GM21528 (cell line): ENCODE results near the gene TRPV4.
A peak's percentile ranks its signal among the peaks of the same experiment; 100 is the strongest.
"Not testable (repeated sequence)": the region's sequence is repeated elsewhere in the genome, so short reads cannot be mapped to it uniquely, and the experiment has no call there.

Experiments
- ATAC-seq: cut with Tn5 transposase; IDR thresholded peaks from one replicate; pipeline ENCODE4 v1.9.1; 2021; ENCODE audit warnings: mild to moderate bottlenecking, moderate library complexity; ENCODE audit not compliant: unreplicated experiment, low FRiP score

Gene TRPV4

DNA sequence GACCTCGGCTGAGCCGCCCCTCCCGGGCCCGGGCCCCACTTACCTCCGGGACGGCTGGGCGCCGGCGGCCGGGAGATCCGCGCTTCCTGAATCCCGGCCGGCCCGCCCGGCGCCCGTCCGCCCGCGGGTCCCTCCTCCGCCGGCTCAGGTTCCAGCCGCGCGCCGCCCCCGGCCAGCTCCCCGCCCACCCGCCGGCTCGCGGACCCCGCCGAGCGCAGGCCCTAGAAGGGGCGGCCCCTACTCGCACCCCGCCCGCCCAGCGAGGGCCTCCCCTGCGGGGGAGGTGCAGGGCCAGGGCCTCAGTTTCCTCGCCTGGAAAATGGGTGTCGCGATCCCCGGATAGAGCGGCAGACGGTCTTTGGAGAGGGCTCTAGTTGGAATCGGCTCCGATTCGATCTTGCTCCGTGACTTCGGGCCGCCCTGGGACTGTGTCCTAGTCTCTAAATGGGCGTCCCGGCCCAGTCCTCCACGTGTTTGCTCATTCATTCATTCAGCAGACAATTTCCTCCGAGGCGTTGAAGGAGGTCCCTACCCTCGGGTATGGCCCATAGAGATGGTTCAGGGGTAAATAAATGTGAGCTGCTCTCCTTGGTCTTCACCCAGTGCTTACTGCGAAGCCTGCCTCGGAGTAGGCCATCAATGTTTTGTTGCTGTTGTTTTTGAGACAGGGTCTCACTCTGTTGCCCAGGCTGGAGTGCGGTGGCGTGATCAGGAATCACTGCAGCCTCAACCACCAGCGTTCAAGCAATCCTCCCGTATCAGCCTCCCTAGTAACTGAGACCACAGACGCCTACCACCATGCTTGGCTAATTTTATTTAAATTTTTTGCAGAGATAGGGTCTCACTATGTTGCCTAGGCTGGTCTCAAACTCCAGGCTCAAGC is at the start of gene TRPV4:
TSS of gene TRPV4 (minus strand) at position 92 of the 883 bp plus-strand sequence. CDS start 18,602 bp downstream, outside the sequence.
- no peak for ATAC-seq

DNA sequence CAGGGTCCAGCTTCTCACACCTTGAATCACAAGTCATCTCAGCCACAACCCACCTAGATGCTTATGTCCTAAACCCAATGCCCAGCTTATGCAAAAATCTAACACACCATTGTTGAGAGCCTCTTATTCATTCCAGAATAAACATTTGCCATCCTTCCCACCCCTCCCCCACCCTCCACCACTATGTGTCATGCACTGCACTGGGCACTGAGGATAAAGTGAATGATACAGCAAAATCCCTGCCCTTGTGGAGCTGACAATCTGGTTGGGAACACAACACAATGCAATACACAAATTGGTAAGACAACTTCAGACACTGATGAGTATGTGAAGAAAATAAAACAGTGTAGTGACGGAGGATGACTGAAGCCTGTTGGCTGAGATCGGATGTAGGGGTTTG is 48.6 kb upstream of the TRPV4 start:
- no peak for ATAC-seq

DNA sequence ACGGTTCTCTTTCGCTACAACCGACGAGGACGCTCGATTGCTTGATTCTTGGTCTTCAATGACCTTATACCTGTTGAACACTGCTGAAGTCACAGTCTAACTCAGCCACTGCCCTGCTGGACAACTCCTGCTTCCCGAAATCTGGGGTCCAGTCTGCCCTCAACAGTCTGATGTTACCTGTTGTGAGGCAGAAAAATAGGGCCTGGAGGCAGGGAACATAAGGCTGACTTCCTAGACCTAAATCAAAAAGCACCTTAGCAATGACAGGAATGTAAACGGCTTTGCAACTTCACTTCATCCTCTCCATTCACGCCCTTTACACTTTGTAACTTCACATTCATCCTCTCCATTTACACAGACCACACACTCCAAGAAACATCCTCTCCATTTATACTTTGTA is 47.7 kb upstream of the TRPV4 start:
- no peak for ATAC-seq

DNA sequence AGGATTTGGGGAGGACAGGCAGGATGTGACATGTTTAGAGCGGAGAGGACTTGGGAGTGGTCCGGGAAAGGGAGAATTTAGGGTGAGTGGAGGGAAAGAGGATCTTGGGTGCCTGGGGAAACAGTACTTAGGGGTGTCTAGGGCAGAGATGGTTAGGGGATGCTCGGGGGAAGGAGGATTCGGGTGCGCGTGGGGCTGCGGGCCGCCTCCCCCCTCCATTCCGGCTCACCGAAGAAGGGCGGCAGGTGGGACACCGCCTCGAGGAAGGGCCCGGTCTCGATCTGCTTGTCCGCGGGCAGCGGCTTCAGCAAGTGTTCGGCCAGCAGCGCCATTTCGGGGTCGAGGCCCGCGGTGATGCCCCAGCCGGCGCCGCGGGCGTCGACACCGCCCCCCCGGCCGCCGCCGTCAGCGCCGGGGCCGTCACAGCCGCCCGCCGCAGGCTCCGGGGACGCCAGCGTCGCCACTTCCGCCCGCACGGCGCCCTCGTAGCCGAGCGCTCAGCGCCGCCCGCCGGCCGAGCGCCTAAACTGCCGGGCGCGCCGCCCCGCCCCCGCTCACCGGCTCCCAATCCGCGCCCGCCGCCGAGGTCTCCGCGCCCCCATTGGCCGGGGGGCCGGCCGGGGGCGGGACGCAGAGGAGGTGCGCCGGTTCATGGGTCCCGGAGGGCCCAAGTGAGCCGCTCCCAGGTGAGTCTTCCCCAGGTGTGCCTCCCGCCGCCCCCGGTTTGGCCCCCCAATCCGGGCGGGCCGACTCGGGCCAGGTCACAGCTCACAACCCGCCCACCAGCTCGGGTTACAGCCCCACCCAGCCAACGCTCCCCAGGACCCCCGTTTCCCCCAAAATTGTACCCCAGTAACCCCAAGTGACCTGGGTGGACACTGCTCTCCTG is 47.1 kb upstream of the TRPV4 start, which contains the start of gene GLTP:
TSS of gene GLTP (minus strand) at position 499 of the 889 bp plus-strand sequence. CDS start at position 332, 167 bp downstream.
- peak; percentile 93 for ATAC-seq

DNA sequence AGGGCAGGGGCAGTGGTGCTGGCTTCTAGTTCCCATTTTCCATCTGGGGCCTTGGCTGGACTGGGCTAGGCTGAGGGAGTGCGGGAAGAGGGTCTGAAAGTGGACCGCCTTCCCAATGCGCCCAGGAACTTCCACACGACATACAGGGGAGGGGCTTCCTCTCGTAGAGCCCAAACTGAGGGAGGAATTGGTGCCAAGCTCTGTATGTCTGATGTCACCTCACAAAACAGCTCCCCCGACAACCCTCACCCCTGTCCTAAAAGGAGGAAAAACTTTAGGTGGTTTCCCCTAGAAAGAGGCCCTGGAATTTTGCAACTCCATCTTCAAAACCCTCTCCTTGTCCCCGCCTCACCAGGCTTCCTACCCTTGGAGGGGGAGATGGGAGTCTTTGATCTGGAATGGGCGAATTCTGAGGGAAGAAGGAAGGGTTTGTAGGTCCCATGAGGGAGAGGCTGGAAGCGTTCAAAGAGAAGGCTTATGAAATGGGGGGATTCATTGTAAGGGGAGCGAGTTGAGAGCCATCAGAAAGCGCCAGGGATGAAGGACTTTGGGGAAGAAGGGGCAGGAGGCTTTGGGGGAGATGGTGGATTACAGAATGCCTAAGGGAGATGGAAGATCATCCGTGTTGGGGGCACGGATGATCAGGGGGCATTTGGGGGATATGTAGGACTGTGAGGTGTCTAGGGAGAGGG is 46.3 kb upstream of the TRPV4 start:
- ATAC-seq = no peak

DNA sequence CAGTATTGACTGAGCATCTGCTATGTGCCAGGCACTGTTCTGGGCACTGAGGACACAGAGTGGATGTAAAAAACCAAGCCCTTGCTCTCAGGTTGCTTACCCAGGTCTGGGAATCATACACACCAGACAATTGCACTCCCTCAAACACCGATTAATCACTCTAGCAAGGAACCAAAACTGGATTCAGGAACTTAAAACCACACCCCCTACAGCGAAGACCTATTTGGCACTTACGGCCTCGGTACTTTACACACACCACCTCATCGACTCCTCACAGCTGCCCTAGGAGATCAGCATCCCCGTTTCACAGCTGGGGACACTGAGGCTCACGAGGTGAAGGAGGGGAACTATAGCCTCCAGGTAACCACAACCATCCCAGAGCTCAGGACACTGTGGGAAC is 45.6 kb upstream of the TRPV4 start:
- ATAC-seq = no peak

DNA sequence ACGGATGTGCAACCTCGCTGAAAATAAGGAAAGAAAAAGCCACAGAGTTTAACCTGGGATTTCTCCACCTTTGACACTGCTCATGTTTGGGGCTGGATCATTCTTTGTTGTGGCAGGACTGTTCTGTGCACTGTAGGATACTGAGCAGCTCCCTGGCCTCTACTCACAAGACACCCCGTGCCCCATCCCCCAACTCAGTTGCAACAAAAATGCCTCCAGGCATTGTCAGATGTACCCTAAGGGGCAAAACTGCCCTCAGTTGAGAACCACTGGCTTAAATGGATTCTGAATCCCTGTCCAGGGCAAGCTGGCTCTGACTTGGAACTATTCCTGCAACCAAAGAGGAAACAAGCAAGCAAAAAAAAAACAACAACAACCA is 45.0 kb upstream of the TRPV4 start:
- no peak for ATAC-seq

DNA sequence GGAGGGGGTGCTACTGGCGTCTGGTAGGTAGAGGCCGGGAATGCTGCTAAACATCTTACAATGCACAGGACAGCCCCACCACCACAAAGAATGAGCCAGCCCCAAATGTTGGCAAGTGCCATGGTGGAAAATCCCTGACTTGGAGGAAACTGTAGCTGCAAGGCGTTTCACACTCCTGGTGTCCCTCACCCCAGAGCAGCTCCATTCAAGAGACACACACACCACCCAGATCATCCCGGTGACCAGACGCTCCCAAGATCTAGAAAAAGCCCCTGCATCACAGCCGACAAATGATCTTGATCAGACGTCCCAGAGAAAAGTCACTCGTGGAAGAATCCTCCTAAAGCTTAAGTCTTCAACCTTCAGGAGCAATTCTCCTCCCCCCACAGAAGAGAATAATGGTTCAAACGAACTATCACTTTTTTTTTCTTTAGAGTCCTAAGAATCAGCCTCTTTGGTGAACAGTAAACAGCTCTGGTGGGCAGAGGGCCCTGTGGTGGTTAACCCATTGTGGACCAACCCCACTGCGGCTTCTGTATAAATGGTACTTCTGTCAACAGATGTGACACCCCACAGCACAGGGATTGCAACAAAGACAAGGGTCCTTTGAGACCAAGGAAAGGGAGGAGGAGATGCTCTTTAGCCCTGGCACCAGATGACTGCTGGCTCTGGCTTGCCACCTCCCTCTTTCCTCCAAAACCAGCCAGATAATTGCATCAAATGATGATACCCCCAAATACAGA is 44.5 kb upstream of the TRPV4 start:
- no peak for ATAC-seq

DNA sequence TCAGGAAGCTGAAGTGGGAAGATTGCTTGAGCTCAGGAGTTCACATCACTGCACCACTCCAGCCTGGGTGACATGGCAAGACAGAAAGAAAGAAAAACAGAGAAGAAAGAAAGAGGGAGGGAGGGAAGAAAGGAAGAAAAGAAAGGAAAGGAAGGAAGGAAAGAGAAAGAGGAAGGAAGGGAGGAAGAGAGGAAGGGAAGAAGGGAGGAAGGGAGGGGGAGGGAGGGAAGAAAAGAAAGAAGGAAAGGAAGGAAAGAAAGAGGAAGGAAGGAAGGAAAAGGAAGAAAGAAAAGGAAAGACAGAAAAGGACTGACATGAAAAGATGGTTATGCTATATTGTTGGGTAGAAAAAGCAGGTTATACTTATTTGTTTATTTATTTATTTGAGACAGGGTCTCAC is 43.2 kb upstream of the TRPV4 start:
- no peak for ATAC-seq

DNA sequence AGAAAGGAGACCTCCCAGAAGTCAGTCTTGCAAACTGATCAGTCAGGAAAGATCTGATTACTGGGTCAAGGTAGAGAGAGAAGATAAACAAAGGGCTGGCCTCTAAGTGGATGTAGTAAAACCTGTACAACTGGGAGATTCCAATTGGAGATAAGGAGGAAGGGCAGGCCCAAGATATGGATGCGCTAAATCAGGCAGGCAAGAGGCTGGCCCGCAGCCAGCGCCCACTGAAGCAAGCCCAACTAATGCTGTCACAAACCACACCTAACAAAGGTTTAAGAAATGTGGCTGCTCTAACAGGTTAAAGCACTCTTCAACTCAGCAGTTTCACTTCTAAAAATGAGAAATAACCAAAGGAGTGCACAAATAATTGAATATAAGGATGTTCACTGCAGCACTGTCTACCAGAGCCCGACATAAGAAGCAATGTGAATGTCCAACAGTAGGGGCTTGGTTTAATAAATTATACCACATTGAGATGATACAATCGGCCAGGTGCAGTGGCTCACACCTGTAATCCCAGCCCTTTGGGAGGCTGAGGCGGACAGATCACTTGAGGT is 42.5 kb upstream of the TRPV4 start:
- no peak for ATAC-seq

DNA sequence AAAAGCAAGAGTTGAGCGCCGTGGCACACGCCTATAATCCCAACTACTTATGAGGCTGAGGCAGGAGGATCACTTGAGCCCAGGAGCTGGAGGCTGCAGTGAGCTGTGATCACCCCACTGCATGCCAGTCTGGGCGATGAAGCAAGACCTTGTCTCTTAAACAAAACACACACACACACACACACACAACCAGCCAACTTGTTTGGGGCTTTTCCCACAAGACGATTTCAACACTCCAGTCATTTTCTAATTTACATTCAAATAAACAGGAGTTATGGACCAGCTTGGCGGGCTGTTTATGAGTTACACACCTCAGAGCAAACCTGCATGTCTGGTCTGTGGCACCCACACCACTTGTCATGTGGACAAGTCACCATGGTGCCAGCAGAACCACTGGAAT is 40.5 kb upstream of the TRPV4 start:
- ATAC-seq = no peak

DNA sequence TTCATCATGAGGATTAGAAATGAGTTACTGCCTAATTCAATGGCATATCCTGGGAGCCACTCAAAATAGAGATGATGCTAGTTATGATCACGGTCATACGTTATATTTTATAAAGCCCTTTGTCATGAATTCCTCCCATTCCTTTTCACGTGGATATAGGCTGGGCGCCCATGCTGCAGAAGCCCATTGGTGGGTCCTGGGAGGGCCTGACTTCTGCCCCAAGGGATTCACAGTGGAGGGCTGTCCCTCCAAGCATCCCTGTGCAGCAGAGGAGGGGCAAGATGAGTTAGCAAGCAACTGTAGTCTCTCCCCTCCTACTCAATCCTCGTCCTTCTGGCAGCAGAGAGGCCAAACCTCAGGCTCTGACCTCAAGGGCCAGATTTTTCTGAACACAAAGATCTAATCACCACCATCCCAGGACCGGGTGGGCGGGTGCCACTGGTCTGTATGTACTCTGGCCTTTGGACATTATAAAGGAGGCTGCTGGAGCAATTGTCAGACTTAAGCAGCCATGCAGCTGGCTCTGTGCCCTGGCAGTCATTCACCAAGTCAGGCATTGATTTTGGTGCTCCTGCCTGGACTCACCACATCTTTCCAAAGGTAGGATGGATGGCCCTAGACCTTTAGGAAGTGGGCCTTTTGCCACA is 38.6 kb upstream of the TRPV4 start:
- no peak for ATAC-seq

DNA sequence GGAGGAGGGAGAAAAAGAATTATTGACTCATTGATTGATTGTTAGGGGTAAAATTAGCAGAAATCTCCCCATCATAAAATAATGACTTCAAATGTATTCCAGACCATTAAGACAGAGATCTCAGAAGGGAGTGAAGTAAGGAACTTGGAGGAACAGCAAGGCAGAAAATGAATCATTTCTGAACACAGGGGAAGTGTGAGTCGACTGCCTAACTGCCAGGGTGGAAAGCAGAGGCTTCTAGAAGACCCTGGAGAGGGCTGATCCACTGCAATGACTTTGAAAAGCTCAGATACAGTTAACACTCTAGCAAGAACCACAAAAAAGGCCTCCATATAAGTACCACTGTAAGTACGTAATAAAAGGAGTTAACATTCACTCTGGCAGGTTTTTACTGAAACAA is 37.5 kb upstream of the TRPV4 start:
- no peak for ATAC-seq

DNA sequence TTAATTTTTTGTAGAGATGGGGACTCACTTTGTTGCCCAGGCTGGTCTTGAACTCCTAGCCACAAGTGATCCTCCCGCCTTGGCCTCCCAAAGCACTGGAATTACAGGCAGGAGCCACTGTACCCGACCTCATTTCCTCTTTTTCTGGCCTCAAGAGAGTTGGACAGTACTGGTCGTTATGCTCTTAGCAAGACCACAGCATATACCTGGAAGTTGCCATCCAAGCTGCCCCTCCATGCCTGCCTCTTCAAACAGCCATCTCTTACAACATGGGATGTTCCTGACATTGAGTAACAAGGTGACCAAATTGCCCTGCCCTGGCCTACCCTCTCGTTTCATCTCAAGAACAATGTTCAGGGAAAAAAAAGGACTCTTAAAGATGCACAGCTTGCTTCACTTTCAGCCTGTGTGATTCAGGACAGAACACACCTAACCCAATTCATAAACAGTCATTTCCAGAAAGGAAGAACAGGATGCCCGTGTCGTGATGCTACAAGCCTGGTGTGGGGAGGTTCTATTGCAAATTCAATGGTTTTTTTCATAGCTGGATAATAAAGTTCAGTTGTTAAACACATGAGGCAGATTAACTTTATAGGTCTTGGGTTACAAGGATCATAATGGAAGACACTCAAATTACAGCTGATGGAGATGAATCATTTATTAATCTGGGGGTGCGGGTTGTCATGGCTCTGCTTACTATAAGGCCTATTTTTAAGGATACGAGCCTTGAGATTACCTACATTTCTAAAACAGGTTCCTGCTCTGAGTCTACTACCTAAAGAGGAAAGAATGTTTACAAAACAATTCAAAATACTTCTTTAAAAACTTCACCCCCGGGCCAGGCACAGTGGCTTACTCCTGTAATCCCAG is 35.2 kb upstream of the TRPV4 start:
- no peak for ATAC-seq

DNA sequence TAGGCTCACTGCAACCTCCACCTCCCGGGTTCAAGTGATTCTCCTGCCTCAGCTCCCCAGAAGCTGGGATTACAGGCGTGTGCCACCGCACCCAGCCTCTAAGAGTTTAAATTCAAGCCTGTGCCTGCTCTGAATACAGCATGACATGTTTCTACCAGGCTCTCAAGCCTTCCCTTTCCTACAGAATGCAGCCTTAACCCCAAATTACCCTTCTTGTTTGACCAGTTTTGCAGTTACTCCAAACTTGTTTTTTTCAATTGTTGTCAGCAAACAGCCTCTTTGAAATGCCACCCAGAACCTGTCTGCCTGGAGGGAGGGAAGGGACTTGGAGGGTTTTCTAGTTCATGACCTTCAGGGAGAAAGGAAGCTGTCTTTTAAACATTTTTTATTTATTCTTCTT is 31.7 kb upstream of the TRPV4 start:
- ATAC-seq = no peak

DNA sequence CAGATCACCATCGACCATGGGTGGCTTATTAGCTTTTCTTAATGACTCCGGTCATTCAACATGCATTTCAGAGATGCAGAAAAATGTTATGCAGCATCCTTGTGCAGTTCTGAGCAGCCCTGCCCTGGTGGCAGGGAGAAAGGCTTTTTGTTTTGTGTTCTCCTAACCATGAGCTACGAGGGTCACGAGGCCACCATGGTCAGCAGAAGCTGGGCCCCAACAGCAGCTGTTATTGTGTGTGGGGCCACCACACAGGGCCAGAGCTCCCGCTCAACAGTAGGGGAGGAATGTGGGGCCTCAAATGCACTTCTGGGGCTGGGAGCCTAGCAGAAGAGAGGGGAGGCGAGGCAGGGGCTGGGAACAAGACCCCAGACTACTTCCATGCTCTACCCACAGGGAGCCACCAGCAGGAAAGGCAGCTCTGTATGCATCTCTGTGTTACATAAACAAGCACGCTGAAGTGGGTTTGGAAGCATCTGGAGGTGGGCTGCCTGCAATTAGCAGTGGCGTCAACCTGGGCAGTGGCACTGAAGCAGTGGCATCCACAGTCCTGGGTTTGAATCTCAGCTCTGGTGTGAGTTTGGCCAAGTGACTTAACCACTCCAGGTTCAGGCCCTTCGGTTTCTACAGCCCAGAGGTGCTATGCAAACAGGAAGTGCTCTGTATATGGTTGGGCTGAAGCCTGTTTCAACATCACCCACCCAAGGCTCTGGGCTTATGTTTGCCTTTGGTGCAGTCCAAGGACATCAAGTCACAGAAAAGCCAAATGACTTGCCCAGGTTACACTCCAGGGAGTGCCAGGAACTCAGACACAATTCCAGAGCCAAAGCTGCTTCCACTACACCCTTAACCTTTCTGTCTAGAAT is 30.9 kb upstream of the TRPV4 start:
- ATAC-seq = no peak

DNA sequence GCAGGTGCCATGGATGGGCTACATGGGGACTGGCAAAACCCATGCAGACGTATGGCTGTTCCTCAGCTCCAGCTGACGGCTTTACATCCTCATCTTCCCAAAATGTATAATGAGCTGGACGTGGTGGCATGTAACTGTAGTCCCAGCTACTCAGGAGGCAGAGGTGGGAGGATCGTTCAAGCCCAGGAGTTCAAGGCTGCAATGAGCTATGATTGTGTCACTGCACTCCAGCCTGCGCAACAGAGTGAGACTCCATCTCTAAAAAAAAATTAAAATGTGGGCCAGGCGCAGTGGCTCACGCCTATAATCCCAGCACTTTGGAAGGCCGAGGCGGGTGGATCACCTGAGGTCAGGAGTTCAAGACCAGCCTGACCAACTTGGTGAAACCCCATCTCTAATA is 29.3 kb upstream of the TRPV4 start:
- not testable (repeated sequence) for ATAC-seq
